OCI-LY1 (cell line): Measurements from ENCODE around the gene SUGCT.

ENCODE experiments used
- H2AFZ ChIP-seq: fragments of 200-600 bp; sonication (generic), shearing (Covaris generic); 2 replicates; pipeline ENCODE4 v1.6.0; 2014; ENCODE audit warnings: antibody characterized with exemption, mild to moderate bottlenecking, low read length
- H3F3A ChIP-seq: fragments of 200-600 bp; sonication (generic), shearing (Covaris generic); 2 replicates; pipeline ENCODE4 v1.6.0; 2014; ENCODE audit warnings: mild to moderate bottlenecking, antibody characterized with exemption, low read length, moderate library complexity; ENCODE audit not compliant: insufficient read depth
- H3K27ac ChIP-seq: fragments of 200-600 bp; sonication (generic); 2 replicates; pipeline ENCODE4 v1.5.1; 2014; ENCODE audit warnings: low read length, mixed run types, mild to moderate bottlenecking, low read depth; ENCODE audit not compliant: poor library complexity, severe bottlenecking
- H3K27me3 ChIP-seq: fragments of 200-600 bp; sonication (generic); 2 replicates; pipeline ENCODE4 v1.6.0; 2014; ENCODE audit warnings: antibody characterized with exemption, mild to moderate bottlenecking, low read length, moderate library complexity; ENCODE audit not compliant: insufficient read depth
- H3K36me3 ChIP-seq: fragments of 200-600 bp; sonication (generic); 2 replicates; pipeline ENCODE4 v1.6.1; 2014; ENCODE audit warnings: mild to moderate bottlenecking, antibody characterized with exemption, low read length, moderate library complexity, mixed read lengths; ENCODE audit not compliant: insufficient read depth
- H3K4me1 ChIP-seq: fragments of 200-600 bp; sonication (generic); 2 replicates; pipeline ENCODE4 v1.5.1; 2014; ENCODE audit warnings: mild to moderate bottlenecking, low read length, moderate library complexity; ENCODE audit not compliant: insufficient read depth, severe bottlenecking
- H3K4me2 ChIP-seq: fragments of 200-600 bp; sonication (generic), shearing (Covaris generic); 2 replicates; pipeline ENCODE4 v1.6.1; 2014; ENCODE audit warnings: low read length
- H3K4me3 ChIP-seq: fragments of 200-600 bp; sonication (generic); 2 replicates; pipeline ENCODE4 v1.5.1; 2014; ENCODE audit warnings: low read length, low read depth, mild to moderate bottlenecking, mixed read lengths; ENCODE audit not compliant: poor library complexity, severe bottlenecking
- H3K79me2 ChIP-seq: fragments of 200-600 bp; shearing (Covaris generic); 2 replicates; pipeline ENCODE4 v1.6.1; 2016; ENCODE audit warnings: mixed run types, low read length, mixed read lengths; ENCODE audit not compliant: insufficient read depth
- H3K9ac ChIP-seq: fragments of 200-600 bp; sonication (generic), shearing (Covaris generic); 2 replicates; pipeline ENCODE4 v1.6.1; 2014; ENCODE audit warnings: mild to moderate bottlenecking, low read length, mixed read lengths
- H3K9me2 ChIP-seq: fragments of 200-600 bp; sonication (generic), shearing (Covaris generic); 2 replicates; pipeline ENCODE4 v1.6.1; 2014; ENCODE audit warnings: low read depth, mild to moderate bottlenecking, low read length, mixed read lengths
- H3K9me3 ChIP-seq: fragments of 200-600 bp; shearing (Covaris generic); 2 replicates; pipeline ENCODE4 v1.6.1; 2014; ENCODE audit warnings: low read length, mixed read lengths
- H4K20me1 ChIP-seq: fragments of 200-600 bp; sonication (generic), shearing (Covaris generic); 2 replicates; pipeline ENCODE4 v1.6.0; 2016; ENCODE audit warnings: mild to moderate bottlenecking, low read length; ENCODE audit not compliant: insufficient read depth
- CTCF ChIP-seq: fragments of 200-600 bp; sonication (generic), shearing (Covaris generic); IDR thresholded peaks from 2 replicates; pipeline ENCODE4 v1.5.1; 2017; ENCODE audit warnings: mild to moderate bottlenecking, antibody characterized with exemption, low read length, moderate library complexity, mixed read lengths
- EZH2 ChIP-seq: fragments of 200-600 bp; sonication (generic), shearing (Covaris generic); IDR thresholded peaks from 2 replicates; pipeline ENCODE4 v1.8.0; 2017; ENCODE audit warnings: borderline replicate concordance, mixed run types, mild to moderate bottlenecking, antibody characterized with exemption, low read length, moderate library complexity, mixed read lengths

Gene SUGCT

GRCh38 chr7:40220421-40220911 is 85.7 kb downstream of the SUGCT start:
- H3K79me2 ChIP-seq: no peaks in the 10 kb centered on the region
- H3K9ac ChIP-seq: no peak overlapping the region
- H3K4me3 ChIP-seq: no peak overlapping the region
- no peak for TF ChIP-seq CTCF
- TF ChIP-seq EZH2: no peak
- no peaks in the 10 kb centered on the region for H3K9me3 ChIP-seq
- no peaks in the 10 kb centered on the region for H3F3A ChIP-seq
- no peaks in the 10 kb centered on the region for H3K36me3 ChIP-seq
- H2AFZ ChIP-seq: no peak overlapping the region
- H3K4me2 ChIP-seq: no peak overlapping the region
- H4K20me1 ChIP-seq: no peaks in the 10 kb centered on the region
- no peaks in the 10 kb centered on the region for H3K9me2 ChIP-seq
- no peaks in the 10 kb centered on the region for H3K27me3 ChIP-seq
- H3K27ac ChIP-seq: no peak overlapping the region
- H3K4me1 ChIP-seq: no peaks in the 10 kb centered on the region

GRCh38 chr7:40221836-40222235 is 87.0 kb downstream of the SUGCT start:
- H3K79me2 ChIP-seq: no peaks in the 10 kb centered on the region
- no peak overlapping the region for H3K9ac ChIP-seq
- H3K4me1 ChIP-seq: no peaks in the 10 kb centered on the region
- no peak overlapping the region for H2AFZ ChIP-seq
- no peak overlapping the region for H3K4me2 ChIP-seq
- no peaks in the 10 kb centered on the region for H3K9me2 ChIP-seq
- no peak overlapping the region for H3K27ac ChIP-seq
- no peaks in the 10 kb centered on the region for H4K20me1 ChIP-seq
- no peaks in the 10 kb centered on the region for H3F3A ChIP-seq
- H3K4me3 ChIP-seq: no peak overlapping the region
- TF ChIP-seq CTCF (no peak), EZH2 (no peak)
- H3K27me3 ChIP-seq: no peaks in the 10 kb centered on the region
- no peaks in the 10 kb centered on the region for H3K36me3 ChIP-seq
- no peaks in the 10 kb centered on the region for H3K9me3 ChIP-seq

- TF ChIP-seq CTCF (no peak), EZH2 (no peak)
- Histone ChIP-seq H4K20me1 (no peaks in the 10 kb centered on the region), H3K36me3 (no peaks in the 10 kb centered on the region), H3K27me3 (no peaks in the 10 kb centered on the region), H3K4me2 (no peak overlapping the region), H3K9me3 (no peaks in the 10 kb centered on the region), H2AFZ (no peak overlapping the region), H3K9ac (no peak overlapping the region), H3F3A (no peaks in the 10 kb centered on the region), H3K79me2 (no peaks in the 10 kb centered on the region), H3K9me2 (no peaks in the 10 kb centered on the region), H3K4me1 (no peaks in the 10 kb centered on the region), H3K4me3 (no peak overlapping the region), H3K27ac (no peak overlapping the region)
These were observed 88.8 kb downstream of the SUGCT start for GRCh38 chr7:40223451-40224127.
